HCT116 (cell line): ENCODE results near the gene PRM1. TPM values are rescaled to one million over a fixed set of nuclear protein-coding genes. Genes with fewer than 3 reads are reported as not detected.

ENCODE experiments used
- ATAC-seq: fragments of 200-7000 bp; cut with Tn5 transposase; 2 replicates; pipeline ENCODE4 v1.9.1; 2020; ENCODE audit warnings: mild to moderate bottlenecking, moderate library complexity
- BruUV-seq: library from RNA; stranded (reverse); fragments of 400-500 nt; replicated peaks from 2 replicates; lab custom pipeline; 2021; lab: Mats Ljungman, UMichigan
- CTCF ChIA-PET: fragments of 300-600 bp; sonication (Branson Sonifier 250); formaldehyde crosslinking; loops from one replicate; lab custom pipeline; 2021; ENCODE audit warnings: antibody characterized with exemption; lab: Charles Lee
- POLR2A ChIA-PET: fragments of 300-600, 350-600 bp; sonication (Branson Sonifier 250); formaldehyde crosslinking; loops from one replicate; lab custom pipeline; 2021; ENCODE audit warnings: antibody characterized with exemption; lab: Charles Lee
- RAD21 ChIA-PET, 2 experiments: fragments of 300-600 bp; sonication (Branson Sonifier 250); formaldehyde crosslinking; loops; one replicate each; lab custom pipeline; 2023; ENCODE audit warnings: low total read pairs in 2 of 2; ENCODE audit not compliant: uncharacterized antibody in 2 of 2, unreplicated experiment in 2 of 2, low non-redundant PET in 1 of 2; lab: Charles Lee
- DNase-seq: peaks from one replicate; pipeline ENCODE4 v3.0.0-alpha.2; 2010; ENCODE audit warnings: low read depth, low spot score
- H2AFZ ChIP-seq: fragments of 200-600 bp; shearing (Covaris generic), sonication (generic); 2 replicates; pipeline ENCODE4 v1.6.1; 2017; ENCODE audit warnings: low read depth, mixed run types, mixed read lengths, antibody characterized with exemption, low read length; ENCODE audit not compliant: poor library complexity, severe bottlenecking
- H3K27ac ChIP-seq: 2 replicates; pipeline ENCODE4 v1.5.1; 2012; ENCODE audit warnings: low read depth, low read length
- H3K27me3 ChIP-seq: fragments of 200-600 bp; sonication (generic); 2 replicates; pipeline ENCODE4 v1.6.1; 2016; ENCODE audit warnings: mixed run types, low read length, mixed read lengths; ENCODE audit not compliant: insufficient read depth
- H3K36me3 ChIP-seq, 2 experiments: fragments of 200-500 bp in 1 of 2; fragments of 200-600 bp in 1 of 2; sonication (Bioruptor generic) in 1 of 2; sonication (generic) in 1 of 2; 2 replicates each; pipeline versions ENCODE4 v1.5.1 to v1.6.1; 2014 to 2016; ENCODE audit warnings: low read length in 2 of 2, inconsistent platforms in 1 of 2, mixed read lengths in 1 of 2, mixed run types in 1 of 2; ENCODE audit not compliant: insufficient read depth in 2 of 2, control insufficient read depth in 1 of 2
- H3K4me1 ChIP-seq, 2 experiments: fragments of 200-600 bp in 1 of 2; sonication (generic) in 1 of 2; 2 replicates each; pipeline versions ENCODE4 v1.5.1 to v1.6.1; 2012 to 2017; ENCODE audit warnings: low read length in 2 of 2, inconsistent platforms in 1 of 2, mild to moderate bottlenecking in 1 of 2, mixed read lengths in 1 of 2, mixed run types in 1 of 2, moderate library complexity in 1 of 2; ENCODE audit not compliant: insufficient read depth in 2 of 2, control insufficient read depth in 1 of 2
- H3K4me2 ChIP-seq: fragments of 200-600 bp; sonication (generic); 2 replicates; pipeline ENCODE4 v1.6.1; 2017; ENCODE audit warnings: mixed run types, low read length, mixed read lengths
- H3K4me3 ChIP-seq, 2 experiments: fragments of 200-600 bp in 1 of 2; sonication (generic) in 1 of 2; replicated peaks in 1 of 2; 2 replicates each; pipeline ENCODE4 v1.5.1; 2011 to 2016; ENCODE audit warnings: low read length in 2 of 2, control low read depth in 1 of 2, low read depth in 1 of 2, mild to moderate bottlenecking in 1 of 2, mixed read lengths in 1 of 2, mixed run types in 1 of 2
- H3K79me2 ChIP-seq: fragments of 200-600 bp; sonication (generic); 2 replicates; pipeline ENCODE4 v1.6.1; 2017; ENCODE audit warnings: mild to moderate bottlenecking, mixed run types, low read length, moderate library complexity, mixed read lengths; ENCODE audit not compliant: insufficient read depth
- H3K9ac ChIP-seq: fragments of 200-600 bp; sonication (generic); 2 replicates; pipeline ENCODE4 v1.6.1; 2016; ENCODE audit warnings: low read length, mixed read lengths
- H3K9me2 ChIP-seq: fragments of 200-600 bp; sonication (generic), shearing (Covaris generic); 2 replicates; pipeline ENCODE4 v1.6.1; 2017; ENCODE audit warnings: mixed run types, mild to moderate bottlenecking, moderate library complexity; ENCODE audit not compliant: insufficient read depth
- H3K9me3 ChIP-seq, 2 experiments: fragments of 200-500 bp in 1 of 2; fragments of 200-600 bp in 1 of 2; sonication (Bioruptor generic) in 1 of 2; sonication (generic) in 1 of 2; 2 replicates each; pipeline ENCODE4 v1.6.1; 2014 to 2017; ENCODE audit warnings: low read length in 2 of 2, mixed read lengths in 2 of 2, inconsistent platforms in 1 of 2, low read depth in 1 of 2, mild to moderate bottlenecking in 1 of 2, mixed run types in 1 of 2, moderate library complexity in 1 of 2; ENCODE audit not compliant: control insufficient read depth in 1 of 2, insufficient read depth in 1 of 2
- H4K20me1 ChIP-seq: fragments of 200-600 bp; sonication (generic), shearing (Covaris generic); 2 replicates; pipeline ENCODE4 v1.6.1; 2017; ENCODE audit warnings: mixed run types, mild to moderate bottlenecking, moderate library complexity; ENCODE audit not compliant: insufficient read depth
- CTCF ChIP-seq, 3 experiments: fragments of 200-600 bp in 1 of 3; sonication (generic) in 1 of 3; IDR thresholded peaks in 2 of 3; conservative IDR thresholded peaks in 1 of 3; 2 replicates each; pipeline ENCODE4 v1.5.1; 2012 to 2017; ENCODE audit warnings: low read depth in 2 of 3, low read length in 2 of 3, antibody characterized with exemption in 1 of 3, borderline replicate concordance in 1 of 3, control low read depth in 1 of 3, mild to moderate bottlenecking in 1 of 3, mixed read lengths in 1 of 3, mixed run types in 1 of 3, moderate library complexity in 1 of 3; ENCODE audit not compliant: insufficient read depth in 1 of 3
- EGR1 ChIP-seq: IDR thresholded peaks from 2 replicates; pipeline ENCODE4 v1.6.1; 2012; ENCODE audit warnings: low read depth
- EZH2 ChIP-seq: fragments of 200-600 bp; sonication (generic); IDR thresholded peaks from 2 replicates; pipeline ENCODE4 v1.6.1; 2017; ENCODE audit warnings: antibody characterized with exemption, mixed run types
- JUND ChIP-seq: IDR thresholded peaks from 2 replicates; pipeline ENCODE4 v1.6.1; 2012
- MAX ChIP-seq: IDR thresholded peaks from 2 replicates; pipeline ENCODE4 v1.6.1; 2012
- POLR2A ChIP-seq: IDR thresholded peaks from 2 replicates; pipeline ENCODE4 v1.7.0; 2011; ENCODE audit warnings: borderline replicate concordance; ENCODE audit not compliant: insufficient read depth, insufficient read length; ENCODE audit errors: extremely low read depth
- REST ChIP-seq: IDR thresholded peaks from 2 replicates; pipeline ENCODE4 v1.6.1; 2012; ENCODE audit warnings: low read depth
- TCF7L2 ChIP-seq: IDR thresholded peaks from 2 replicates; pipeline ENCODE4 v1.7.0; 2011; ENCODE audit warnings: borderline replicate concordance, inconsistent platforms; ENCODE audit not compliant: insufficient read depth, insufficient read length; ENCODE audit errors: extremely low read depth
- ZBTB33 ChIP-seq: IDR thresholded peaks from 2 replicates; pipeline ENCODE4 v1.6.1; 2011; ENCODE audit warnings: mild to moderate bottlenecking, low read length, moderate library complexity; ENCODE audit not compliant: insufficient replicate concordance; ENCODE audit errors: extremely low read depth
- ZNF274 ChIP-seq: fragments of 200-500 bp; sonication (Bioruptor generic); IDR thresholded peaks from 2 replicates; pipeline ENCODE4 v1.6.1; 2014; ENCODE audit warnings: mild to moderate bottlenecking, low read depth, low read length, inconsistent platforms
- intact Hi-C: fragments of 100-400 bp; cut with micrococcal nuclease; formaldehyde crosslinking; loops from 2 replicates; pipeline ENCODE4 v1.10.0; 2022
- total RNA-seq: library from RNA; stranded (reverse); gene quantifications from one replicate; pipeline ENCODE4 v1.2.1, GENCODE V29; 2021; ENCODE audit not compliant: unreplicated experiment

Gene PRM1
- total RNA-seq, 1 experiment from 2014 or later = not detected

GRCh38 chr16:11306381-11306780 is 25.3 kb upstream of the PRM1 start:
- DNase-seq (no peak), ATAC-seq (no peak)
- RAD21 ChIA-PET = no interaction called here
- CTCF ChIA-PET = no interaction called here
- H3K9me2 ChIP-seq = no peaks in the 10 kb centered on the region
- no peak overlapping the region for H3K4me3 ChIP-seq
- POLR2A ChIA-PET = no interaction called here
- no peaks in the 10 kb centered on the region for H3K4me1 ChIP-seq
- H3K36me3 ChIP-seq = no peaks in the 10 kb centered on the region
- BruUV-seq = no TSS peak
- no peak for TF ChIP-seq CTCF (IDR thresholded peaks at IDR 0.05 in 2 of 3, conservative IDR thresholded peaks at IDR 0.05 in 1 of 3; ENCODE audit: borderline replicate concordance in 1 of 3, insufficient read depth in 1 of 3, low read depth in 2 of 3, low read length in 2 of 3)
- no peak for TF ChIP-seq MAX
- no peak for TF ChIP-seq EGR1
- TF ChIP-seq JUND = no peak
- H2AFZ ChIP-seq = no peak overlapping the region
- H3K9ac ChIP-seq = no peak overlapping the region
- H3K27ac ChIP-seq = no peak overlapping the region
- H3K4me2 ChIP-seq = no peak overlapping the region
- no peaks in the 10 kb centered on the region for H3K9me3 ChIP-seq
- H3K27me3 ChIP-seq = no peaks in the 10 kb centered on the region
- H3K79me2 ChIP-seq = no peaks in the 10 kb centered on the region
- H4K20me1 ChIP-seq = no peaks in the 10 kb centered on the region
- intact Hi-C loops = no loop called here

GRCh38 chr16:11303405-11304138 is 22.4 kb upstream of the PRM1 start:
- Histone ChIP-seq H3K4me2 (no peak overlapping the region), H3K4me1 (no peaks in the 10 kb centered on the region), H4K20me1 (no peaks in the 10 kb centered on the region), H3K36me3 (no peaks in the 10 kb centered on the region), H3K4me3 (no peak overlapping the region), H3K9me2 (no peaks in the 10 kb centered on the region), H3K27ac (no peak overlapping the region), H3K9me3 (no peaks in the 10 kb centered on the region), H3K79me2 (no peaks in the 10 kb centered on the region), H2AFZ (no peak overlapping the region), H3K27me3 (no peaks in the 10 kb centered on the region), H3K9ac (no peak overlapping the region)
- BruUV-seq = no TSS peak
- intact Hi-C loops = no loop called here
- RAD21 ChIA-PET = no interaction called here
- CTCF ChIA-PET = no interaction called here
- DNase-seq (no peak), ATAC-seq (no peak)
- POLR2A ChIA-PET = no interaction called here
- TF ChIP-seq POLR2A (no peak), EZH2 (no peak), ZNF274 (no peak), ZBTB33 (no peak), REST (no peak), TCF7L2 (no peak)
